Right atrium auricular region (tissue), 2 donors: Measurements from ENCODE around the gene SLC25A22. TPM values are rescaled to one million over a fixed set of nuclear protein-coding genes. Genes with fewer than 3 reads are reported as not detected.
A peak's percentile ranks its signal among the peaks of the same experiment; 100 is the strongest.

Source experiments
- DNase-seq: peaks from one replicate; pipeline ENCODE4 v3.0.0-alpha.2; 2019; ENCODE audit warnings: low spot score
- H3K27ac ChIP-seq, 2 donors: fragments of 200-600 bp; sonication (generic); 1 replicate in 1 of 2; 2 replicates in 1 of 2; pipeline ENCODE4 v1.5.1; 2016 to 2019
- H3K27me3 ChIP-seq, 2 donors: fragments of 200-600 bp; sonication (generic); one replicate each; pipeline versions ENCODE4 v1.5.1 to v1.6.0; 2017 to 2019
- H3K36me3 ChIP-seq: fragments of 200-600 bp; sonication (generic); one replicate; pipeline ENCODE4 v1.5.1; 2016
- H3K4me1 ChIP-seq, 2 donors: fragments of 200-600 bp; sonication (generic); one replicate each; pipeline versions ENCODE4 v1.5.1 to v1.6.0; 2017 to 2019
- H3K4me3 ChIP-seq, 2 donors: fragments of 200-600 bp; sonication (generic); 1 replicate in 1 of 2; 2 replicates in 1 of 2; pipeline ENCODE4 v1.5.1; 2017 to 2019; ENCODE audit warnings: mild to moderate bottlenecking in 1 of 2, moderate library complexity in 1 of 2
- H3K9me3 ChIP-seq, 2 donors: fragments of 200-600 bp; sonication (generic); one replicate each; pipeline ENCODE4 v1.5.1; 2019
- total RNA-seq, 2 donors: library from RNA; depleted of rRNA; stranded (reverse); fragments of >200 nt; gene quantifications; one replicate each; pipeline ENCODE4 v1.1.0, GENCODE V29; 2016
- TF ChIP-seq, protein P1 (sequence below), 2 donors: fragments of 200-600 bp; sonication (generic); IDR thresholded peaks; one replicate each; pipeline ENCODE4 v1.5.1; 2019; ENCODE audit warnings: antibody characterized with exemption in 2 of 2

Gene SLC25A22
- total RNA-seq, 2 donors from 2014 or later, result 2.7 to 5.6 TPM

DNA sequence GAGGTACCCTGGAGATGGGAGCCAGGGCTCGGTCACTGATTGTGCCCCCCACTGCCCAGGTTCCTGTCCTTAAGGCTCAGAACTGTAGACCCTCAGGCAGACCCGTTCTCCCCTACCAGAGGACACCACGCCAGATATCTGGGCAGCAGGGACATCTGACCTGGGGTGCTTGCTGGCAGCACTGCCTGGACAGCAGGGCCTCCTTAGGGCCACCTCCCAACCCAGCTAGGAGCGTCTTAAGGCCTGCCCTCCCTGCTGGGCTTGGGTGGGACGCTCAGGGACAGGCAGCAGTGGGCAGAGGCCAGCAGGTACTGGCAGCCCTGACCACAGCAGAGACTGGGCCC is 41.2 kb upstream of the SLC25A22 start:
- peak overlapping the region in 1 of 2 donors; percentile 57 for H3K27ac ChIP-seq
- H3K9me3 ChIP-seq, result no peaks in the 10 kb centered on the region
- H3K36me3 ChIP-seq, result peaks cover 51% of the 10 kb centered on the region
- no peak overlapping the region for H3K4me3 ChIP-seq
- peaks cover 0 to 81% of the 10 kb centered on the region in 2 donors for H3K4me1 ChIP-seq
- no peak for DNase-seq
- H3K27me3 ChIP-seq, result no peaks in the 10 kb centered on the region
- TF ChIP-seq, protein P1, sequence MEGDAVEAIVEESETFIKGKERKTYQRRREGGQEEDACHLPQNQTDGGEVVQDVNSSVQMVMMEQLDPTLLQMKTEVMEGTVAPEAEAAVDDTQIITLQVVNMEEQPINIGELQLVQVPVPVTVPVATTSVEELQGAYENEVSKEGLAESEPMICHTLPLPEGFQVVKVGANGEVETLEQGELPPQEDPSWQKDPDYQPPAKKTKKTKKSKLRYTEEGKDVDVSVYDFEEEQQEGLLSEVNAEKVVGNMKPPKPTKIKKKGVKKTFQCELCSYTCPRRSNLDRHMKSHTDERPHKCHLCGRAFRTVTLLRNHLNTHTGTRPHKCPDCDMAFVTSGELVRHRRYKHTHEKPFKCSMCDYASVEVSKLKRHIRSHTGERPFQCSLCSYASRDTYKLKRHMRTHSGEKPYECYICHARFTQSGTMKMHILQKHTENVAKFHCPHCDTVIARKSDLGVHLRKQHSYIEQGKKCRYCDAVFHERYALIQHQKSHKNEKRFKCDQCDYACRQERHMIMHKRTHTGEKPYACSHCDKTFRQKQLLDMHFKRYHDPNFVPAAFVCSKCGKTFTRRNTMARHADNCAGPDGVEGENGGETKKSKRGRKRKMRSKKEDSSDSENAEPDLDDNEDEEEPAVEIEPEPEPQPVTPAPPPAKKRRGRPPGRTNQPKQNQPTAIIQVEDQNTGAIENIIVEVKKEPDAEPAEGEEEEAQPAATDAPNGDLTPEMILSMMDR (IDR thresholded peaks at IDR 0.05), result no peak

- Histone ChIP-seq H3K9me3 (no peaks in the 10 kb centered on the region), H3K4me3 (no peak overlapping the region), H3K27ac (peak overlapping the region in 1 of 2 donors; percentile 57), H3K36me3 (peaks cover 51% of the 10 kb centered on the region), H3K27me3 (no peaks in the 10 kb centered on the region), H3K4me1 (peaks cover 0 to 81% of the 10 kb centered on the region in 2 donors)
- DNase-seq, result no peak
- TF ChIP-seq, protein P1 (IDR thresholded peaks at IDR 0.05), result peak in 1 of 2 donors; percentile 14
Measured at GRCh38 chr11:838441-839279, 40.6 kb upstream of the SLC25A22 start.

- Histone ChIP-seq H3K9me3 (no peaks in the 10 kb centered on the region), H3K4me1 (peaks cover 0 to 79% of the 10 kb centered on the region in 2 donors), H3K27me3 (no peaks in the 10 kb centered on the region), H3K36me3 (peaks cover 51% of the 10 kb centered on the region), H3K4me3 (no peak overlapping the region), H3K27ac (no peak overlapping the region)
- DNase-seq, result no peak
- TF ChIP-seq, protein P1 (IDR thresholded peaks at IDR 0.05), result no peak
Measured at GRCh38 chr11:837990-838307, 39.9 kb upstream of the SLC25A22 start.

GRCh38 chr11:837189-837989 is 39.3 kb upstream of the SLC25A22 start:
- TF ChIP-seq, protein P1 (IDR thresholded peaks at IDR 0.05), result no peak
- peaks cover 51% of the 10 kb centered on the region for H3K36me3 ChIP-seq

GRCh38 chr11:836700-837099 is 38.6 kb upstream of the SLC25A22 start:
- peak overlapping the region; percentile 19 to 35 for H3K27ac ChIP-seq
- no peak overlapping the region for H3K4me3 ChIP-seq
- TF ChIP-seq, protein P1 (IDR thresholded peaks at IDR 0.05), result no peak
- H3K9me3 ChIP-seq, result no peaks in the 10 kb centered on the region
- H3K27me3 ChIP-seq, result no peaks in the 10 kb centered on the region
- peaks cover 0 to 86% of the 10 kb centered on the region in 2 donors for H3K4me1 ChIP-seq
- no peak for DNase-seq
- H3K36me3 ChIP-seq, result peaks cover 51% of the 10 kb centered on the region

More at GRCh38 chr11:837189-837989, 39.3 kb upstream of the SLC25A22 start:
- H3K4me3 ChIP-seq, result no peak overlapping the region
- H3K27me3 ChIP-seq, result no peaks in the 10 kb centered on the region
- no peak for DNase-seq
- peaks cover 0 to 81% of the 10 kb centered on the region in 2 donors for H3K4me1 ChIP-seq
- H3K9me3 ChIP-seq, result no peaks in the 10 kb centered on the region
- H3K27ac ChIP-seq, result peak overlapping the region in 1 of 2 donors; percentile 19
